ENCODE measurements around the gene INTS13.

DNA sequence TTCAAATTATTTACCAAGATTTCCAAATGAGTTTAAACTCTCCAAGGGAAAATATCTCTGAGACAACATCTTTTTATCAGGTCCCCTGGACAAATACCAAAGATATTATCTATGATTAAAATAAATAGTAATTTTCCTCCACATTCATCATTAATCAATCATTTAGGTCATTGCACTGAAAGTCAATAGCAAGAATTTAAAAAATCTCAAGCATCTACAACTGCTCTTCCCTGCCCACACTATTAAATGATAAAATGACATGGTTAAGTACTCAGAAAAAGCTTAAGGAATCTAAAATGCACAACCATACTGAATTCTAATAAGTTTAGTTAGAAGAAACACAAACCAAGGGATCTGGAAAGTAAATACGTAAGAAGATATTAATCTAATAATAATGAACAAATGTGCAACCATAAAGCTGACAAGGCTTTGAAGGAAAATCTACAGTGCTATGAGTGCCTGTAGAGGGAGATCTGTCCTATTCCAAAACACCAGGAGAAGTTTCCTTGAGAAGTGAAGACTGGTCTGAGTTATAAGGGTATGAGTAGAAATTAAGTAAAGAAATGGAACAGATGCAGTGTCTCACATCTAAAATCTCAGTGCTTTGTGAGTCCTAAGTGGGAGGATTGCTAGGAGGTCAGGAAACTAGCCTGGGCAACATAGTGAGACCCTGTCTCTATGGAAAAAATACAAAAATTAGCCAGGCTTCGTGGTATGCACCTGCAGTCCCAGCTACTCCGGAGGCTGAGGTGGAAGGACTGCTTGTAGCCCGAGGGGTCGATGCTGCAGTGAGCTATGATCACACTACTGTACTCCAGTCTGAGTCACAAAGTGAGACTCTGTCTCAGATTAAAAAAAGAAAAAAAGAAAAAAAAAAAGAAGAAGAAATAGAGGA, 19.2 kb downstream of the INTS13 start:
- TF ChIP-seq, protein P1, sequence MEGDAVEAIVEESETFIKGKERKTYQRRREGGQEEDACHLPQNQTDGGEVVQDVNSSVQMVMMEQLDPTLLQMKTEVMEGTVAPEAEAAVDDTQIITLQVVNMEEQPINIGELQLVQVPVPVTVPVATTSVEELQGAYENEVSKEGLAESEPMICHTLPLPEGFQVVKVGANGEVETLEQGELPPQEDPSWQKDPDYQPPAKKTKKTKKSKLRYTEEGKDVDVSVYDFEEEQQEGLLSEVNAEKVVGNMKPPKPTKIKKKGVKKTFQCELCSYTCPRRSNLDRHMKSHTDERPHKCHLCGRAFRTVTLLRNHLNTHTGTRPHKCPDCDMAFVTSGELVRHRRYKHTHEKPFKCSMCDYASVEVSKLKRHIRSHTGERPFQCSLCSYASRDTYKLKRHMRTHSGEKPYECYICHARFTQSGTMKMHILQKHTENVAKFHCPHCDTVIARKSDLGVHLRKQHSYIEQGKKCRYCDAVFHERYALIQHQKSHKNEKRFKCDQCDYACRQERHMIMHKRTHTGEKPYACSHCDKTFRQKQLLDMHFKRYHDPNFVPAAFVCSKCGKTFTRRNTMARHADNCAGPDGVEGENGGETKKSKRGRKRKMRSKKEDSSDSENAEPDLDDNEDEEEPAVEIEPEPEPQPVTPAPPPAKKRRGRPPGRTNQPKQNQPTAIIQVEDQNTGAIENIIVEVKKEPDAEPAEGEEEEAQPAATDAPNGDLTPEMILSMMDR (IDR thresholded peaks at IDR 0.05): no peak
- no peak for TF ChIP-seq POLR2A (IDR thresholded peaks at IDR 0.05)
